Measurements from ENCODE around the gene RINL.

The RINL gene

DNA sequence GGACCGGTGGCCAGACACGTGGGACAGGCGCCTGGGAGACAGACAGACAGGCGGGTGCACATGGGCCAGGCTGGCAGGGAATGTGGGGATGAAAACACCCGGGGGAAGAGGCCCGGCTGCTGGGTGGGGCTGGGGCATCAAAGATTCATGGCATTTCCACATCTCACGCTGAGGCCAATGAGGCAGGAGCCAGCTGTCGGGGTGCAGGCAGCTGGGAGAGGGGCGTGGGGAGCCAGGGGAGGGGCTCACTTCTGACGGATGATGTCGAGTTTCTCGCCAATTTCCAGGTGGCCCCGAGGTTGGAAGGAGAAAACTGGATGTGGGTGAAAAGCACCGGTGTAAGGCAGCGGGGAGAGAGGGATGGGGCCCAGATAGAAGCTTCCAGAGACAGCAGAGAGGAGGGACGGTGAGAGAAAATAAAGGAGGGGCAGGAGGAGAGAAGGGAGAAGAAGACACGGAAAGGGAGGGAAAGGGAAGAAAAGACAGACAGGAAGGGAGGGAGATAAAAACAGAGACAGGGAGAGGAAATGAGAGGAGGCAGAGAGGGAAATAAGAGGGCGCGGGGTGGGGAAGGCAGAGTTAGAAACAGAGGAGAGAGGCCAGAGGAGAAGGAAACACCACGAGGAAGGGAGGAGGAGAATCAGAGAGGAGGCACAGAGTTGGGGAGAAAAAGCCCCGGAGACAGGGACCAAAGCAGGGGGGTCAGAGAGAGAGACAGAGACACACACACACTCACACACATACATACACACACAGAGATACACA, 41.9 kb upstream of the RINL start:
- no peak overlapping the region for H3K4me3 ChIP-seq (ENCODE audit: control insufficient read depth, low read depth, low read length)
- TF ChIP-seq, protein P1, sequence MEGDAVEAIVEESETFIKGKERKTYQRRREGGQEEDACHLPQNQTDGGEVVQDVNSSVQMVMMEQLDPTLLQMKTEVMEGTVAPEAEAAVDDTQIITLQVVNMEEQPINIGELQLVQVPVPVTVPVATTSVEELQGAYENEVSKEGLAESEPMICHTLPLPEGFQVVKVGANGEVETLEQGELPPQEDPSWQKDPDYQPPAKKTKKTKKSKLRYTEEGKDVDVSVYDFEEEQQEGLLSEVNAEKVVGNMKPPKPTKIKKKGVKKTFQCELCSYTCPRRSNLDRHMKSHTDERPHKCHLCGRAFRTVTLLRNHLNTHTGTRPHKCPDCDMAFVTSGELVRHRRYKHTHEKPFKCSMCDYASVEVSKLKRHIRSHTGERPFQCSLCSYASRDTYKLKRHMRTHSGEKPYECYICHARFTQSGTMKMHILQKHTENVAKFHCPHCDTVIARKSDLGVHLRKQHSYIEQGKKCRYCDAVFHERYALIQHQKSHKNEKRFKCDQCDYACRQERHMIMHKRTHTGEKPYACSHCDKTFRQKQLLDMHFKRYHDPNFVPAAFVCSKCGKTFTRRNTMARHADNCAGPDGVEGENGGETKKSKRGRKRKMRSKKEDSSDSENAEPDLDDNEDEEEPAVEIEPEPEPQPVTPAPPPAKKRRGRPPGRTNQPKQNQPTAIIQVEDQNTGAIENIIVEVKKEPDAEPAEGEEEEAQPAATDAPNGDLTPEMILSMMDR (conservative IDR thresholded peaks at IDR 0.05; ENCODE audit: control insufficient read depth, insufficient read depth, low read depth, low read length), result no peak
- no peak for DNase-seq (ENCODE audit: low read depth)

GRCh38 chr19:38918526-38918925, 40.5 kb upstream of the RINL start:
- DNase-seq (ENCODE audit: low read depth), result no peak
- H3K4me3 ChIP-seq (ENCODE audit: control insufficient read depth, low read depth, low read length), result no peak overlapping the region
- TF ChIP-seq, protein P1 (conservative IDR thresholded peaks at IDR 0.05; ENCODE audit: control insufficient read depth, insufficient read depth, low read depth, low read length), result no peak

DNA sequence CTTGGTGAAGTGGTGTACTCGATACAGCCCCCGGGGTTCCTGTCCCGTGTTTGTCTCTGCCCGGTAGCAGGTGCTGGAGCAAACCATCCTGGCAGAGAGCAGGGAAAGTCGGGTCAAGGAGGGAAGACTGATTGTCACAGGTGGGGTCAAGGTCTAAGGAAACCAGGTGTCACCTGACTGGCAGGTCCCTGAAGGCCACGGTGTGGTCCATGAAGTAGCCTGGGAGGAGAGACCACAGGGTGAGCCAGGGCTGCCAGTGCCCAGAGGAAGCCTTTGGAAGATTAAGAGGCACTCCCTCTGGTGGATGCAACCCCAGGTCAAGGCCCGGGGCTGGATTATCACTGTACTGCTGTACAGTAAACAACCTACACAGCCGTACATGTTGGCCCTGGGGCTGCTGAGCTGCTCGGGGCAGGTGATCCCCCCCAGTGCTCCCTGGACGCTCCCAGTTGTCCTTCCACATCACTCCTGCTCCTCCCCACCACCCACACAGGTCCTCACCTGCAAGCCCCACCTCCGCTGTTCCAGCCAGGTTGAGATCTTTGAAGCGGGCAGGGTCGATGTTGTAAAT, 39.9 kb upstream of the RINL start:
- TF ChIP-seq, protein P1 (conservative IDR thresholded peaks at IDR 0.05; ENCODE audit: control insufficient read depth, insufficient read depth, low read depth, low read length), result peak; percentile 5
- DNase-seq (ENCODE audit: low read depth), result peak; percentile 9

DNA sequence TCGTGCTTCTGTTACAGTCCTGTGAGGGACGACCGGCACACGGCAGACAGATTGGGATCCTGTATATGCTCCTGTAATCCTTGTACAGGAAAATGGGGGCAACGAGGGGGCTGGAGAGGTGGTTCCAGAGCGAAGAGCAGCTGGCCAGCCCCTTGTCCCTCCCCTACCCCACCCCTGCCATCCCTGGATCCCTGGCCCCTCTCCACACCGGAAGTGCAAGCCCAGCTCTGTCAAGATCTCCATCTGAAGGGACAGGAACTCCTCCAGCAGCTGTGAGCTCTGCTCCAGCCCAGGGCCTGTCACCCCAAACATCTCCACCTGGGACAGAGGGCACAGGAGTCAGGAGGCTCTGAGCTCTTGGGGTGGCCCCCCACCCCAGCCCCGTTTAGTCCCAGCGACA, 39.4 kb upstream of the RINL start:
- no peak for DNase-seq (ENCODE audit: low read depth)
- no peak overlapping the region for H3K4me3 ChIP-seq (ENCODE audit: control insufficient read depth, low read depth, low read length)
- TF ChIP-seq, protein P1 (conservative IDR thresholded peaks at IDR 0.05; ENCODE audit: control insufficient read depth, insufficient read depth, low read depth, low read length), result no peak

More for the DNA sequence above, 39.9 kb upstream of the RINL start:
- H3K4me3 ChIP-seq (ENCODE audit: control insufficient read depth, low read depth, low read length), result no peak overlapping the region

- TF ChIP-seq, protein P1 (conservative IDR thresholded peaks at IDR 0.05; ENCODE audit: control insufficient read depth, insufficient read depth, low read depth, low read length), result no peak
- no peak overlapping the region for H3K4me3 ChIP-seq (ENCODE audit: control insufficient read depth, low read depth, low read length)
- no peak for DNase-seq (ENCODE audit: low read depth)
These were observed 37.5 kb upstream of the RINL start for GRCh38 chr19:38915329-38916321.

GRCh38 chr19:38913958-38914357, 35.9 kb upstream of the RINL start:
- TF ChIP-seq, protein P1 (conservative IDR thresholded peaks at IDR 0.05; ENCODE audit: control insufficient read depth, insufficient read depth, low read depth, low read length), result no peak
- DNase-seq (ENCODE audit: low read depth), result no peak
- no peak overlapping the region for H3K4me3 ChIP-seq (ENCODE audit: control insufficient read depth, low read depth, low read length)

All from fibroblast of mammary gland (primary cell).